ENCODE measurements around the gene LRPAP1. TPM values are rescaled to one million over a fixed set of nuclear protein-coding genes. Genes with fewer than 3 reads are reported as not detected.

LRPAP1 gene
- total and polyA plus RNA-seq, 2 experiments from 2014 or later = 231 to 296 TPM

DNA sequence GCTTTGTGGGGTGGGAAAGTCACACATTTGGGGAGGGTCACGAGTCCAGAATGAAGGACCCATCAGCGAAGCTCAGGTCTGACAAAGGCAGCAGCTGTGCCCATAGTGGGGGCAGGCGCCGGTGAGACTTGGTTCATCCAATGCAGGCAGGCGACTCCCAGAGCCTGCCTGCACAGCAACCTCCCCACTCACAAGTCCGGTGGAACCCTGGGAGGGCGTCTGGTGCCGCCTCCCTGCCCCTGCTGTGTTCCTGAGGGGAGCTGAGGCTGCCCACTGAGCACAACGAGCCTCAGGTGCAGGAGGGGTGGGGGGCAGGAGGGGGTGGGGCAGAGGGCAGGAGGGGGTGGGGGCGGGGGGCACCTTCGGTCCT, 13.7 kb downstream of the LRPAP1 start:
- no peak for DNase-seq (ENCODE audit: low read depth in 1 of 2, low spot score in 1 of 2)
- no peaks in the 10 kb centered on the region for H3K9me3 ChIP-seq (ENCODE audit: low read depth)
- H3K27ac ChIP-seq = no peak overlapping the region
- peaks cover 45% of the 10 kb centered on the region for H3K36me3 ChIP-seq
- TF ChIP-seq, protein P1, sequence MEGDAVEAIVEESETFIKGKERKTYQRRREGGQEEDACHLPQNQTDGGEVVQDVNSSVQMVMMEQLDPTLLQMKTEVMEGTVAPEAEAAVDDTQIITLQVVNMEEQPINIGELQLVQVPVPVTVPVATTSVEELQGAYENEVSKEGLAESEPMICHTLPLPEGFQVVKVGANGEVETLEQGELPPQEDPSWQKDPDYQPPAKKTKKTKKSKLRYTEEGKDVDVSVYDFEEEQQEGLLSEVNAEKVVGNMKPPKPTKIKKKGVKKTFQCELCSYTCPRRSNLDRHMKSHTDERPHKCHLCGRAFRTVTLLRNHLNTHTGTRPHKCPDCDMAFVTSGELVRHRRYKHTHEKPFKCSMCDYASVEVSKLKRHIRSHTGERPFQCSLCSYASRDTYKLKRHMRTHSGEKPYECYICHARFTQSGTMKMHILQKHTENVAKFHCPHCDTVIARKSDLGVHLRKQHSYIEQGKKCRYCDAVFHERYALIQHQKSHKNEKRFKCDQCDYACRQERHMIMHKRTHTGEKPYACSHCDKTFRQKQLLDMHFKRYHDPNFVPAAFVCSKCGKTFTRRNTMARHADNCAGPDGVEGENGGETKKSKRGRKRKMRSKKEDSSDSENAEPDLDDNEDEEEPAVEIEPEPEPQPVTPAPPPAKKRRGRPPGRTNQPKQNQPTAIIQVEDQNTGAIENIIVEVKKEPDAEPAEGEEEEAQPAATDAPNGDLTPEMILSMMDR (IDR thresholded peaks at IDR 0.05; ENCODE audit: low read depth, low read length) = no peak
- no peaks in the 10 kb centered on the region for H3K27me3 ChIP-seq
- no peak overlapping the region for H3K4me3 ChIP-seq
- H3K4me1 ChIP-seq (ENCODE audit: low read depth) = no peaks in the 10 kb centered on the region

DNA sequence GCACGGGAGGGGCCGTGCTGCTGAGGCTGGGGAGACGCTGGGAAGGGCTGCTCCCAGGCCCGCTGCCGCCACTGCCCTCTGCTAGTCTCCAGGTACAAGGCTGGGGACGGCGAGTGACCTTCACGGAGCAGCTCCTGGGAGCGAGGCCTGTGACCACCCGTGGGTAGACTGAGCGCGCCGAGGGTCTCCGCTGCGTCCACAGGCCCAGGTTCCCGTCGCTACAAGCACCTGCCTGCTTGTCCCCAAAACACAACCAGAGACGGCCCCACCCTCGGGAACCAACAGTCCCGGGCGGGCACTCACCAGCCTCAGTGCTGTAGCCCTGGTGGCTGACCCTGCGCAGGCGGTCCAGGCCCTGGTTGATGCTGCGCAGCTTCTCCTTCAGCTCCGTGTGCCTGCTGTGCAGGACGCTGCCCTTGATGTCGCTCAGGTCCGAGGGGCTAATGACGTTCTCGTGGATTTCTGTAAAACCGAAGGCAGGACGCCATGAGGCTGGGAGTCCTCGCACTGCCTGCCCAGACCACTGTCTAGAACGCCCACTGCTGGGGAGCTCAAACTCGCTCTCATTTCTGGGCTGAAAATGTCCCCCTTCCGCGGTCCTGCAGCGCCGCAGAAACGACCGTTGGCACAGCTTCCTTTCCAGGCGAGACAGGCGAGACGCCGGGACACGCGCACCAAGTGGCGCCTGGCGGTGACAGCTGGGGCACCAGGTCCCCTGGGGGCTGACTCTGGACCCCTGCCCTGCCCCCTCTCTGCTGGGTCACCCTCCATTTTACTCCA, 14.3 kb downstream of the LRPAP1 start:
- Histone ChIP-seq H3K27ac (no peak overlapping the region), H3K27me3 (no peaks in the 10 kb centered on the region), H3K9me3 (ENCODE audit: low read depth) (no peaks in the 10 kb centered on the region), H3K4me1 (ENCODE audit: low read depth) (no peaks in the 10 kb centered on the region), H3K36me3 (peaks cover 42% of the 10 kb centered on the region), H3K4me3 (no peak overlapping the region)
- TF ChIP-seq, protein P1 (IDR thresholded peaks at IDR 0.05; ENCODE audit: low read depth, low read length) = no peak
- DNase-seq (ENCODE audit: low read depth in 1 of 2, low spot score in 1 of 2) = no peak

DNA sequence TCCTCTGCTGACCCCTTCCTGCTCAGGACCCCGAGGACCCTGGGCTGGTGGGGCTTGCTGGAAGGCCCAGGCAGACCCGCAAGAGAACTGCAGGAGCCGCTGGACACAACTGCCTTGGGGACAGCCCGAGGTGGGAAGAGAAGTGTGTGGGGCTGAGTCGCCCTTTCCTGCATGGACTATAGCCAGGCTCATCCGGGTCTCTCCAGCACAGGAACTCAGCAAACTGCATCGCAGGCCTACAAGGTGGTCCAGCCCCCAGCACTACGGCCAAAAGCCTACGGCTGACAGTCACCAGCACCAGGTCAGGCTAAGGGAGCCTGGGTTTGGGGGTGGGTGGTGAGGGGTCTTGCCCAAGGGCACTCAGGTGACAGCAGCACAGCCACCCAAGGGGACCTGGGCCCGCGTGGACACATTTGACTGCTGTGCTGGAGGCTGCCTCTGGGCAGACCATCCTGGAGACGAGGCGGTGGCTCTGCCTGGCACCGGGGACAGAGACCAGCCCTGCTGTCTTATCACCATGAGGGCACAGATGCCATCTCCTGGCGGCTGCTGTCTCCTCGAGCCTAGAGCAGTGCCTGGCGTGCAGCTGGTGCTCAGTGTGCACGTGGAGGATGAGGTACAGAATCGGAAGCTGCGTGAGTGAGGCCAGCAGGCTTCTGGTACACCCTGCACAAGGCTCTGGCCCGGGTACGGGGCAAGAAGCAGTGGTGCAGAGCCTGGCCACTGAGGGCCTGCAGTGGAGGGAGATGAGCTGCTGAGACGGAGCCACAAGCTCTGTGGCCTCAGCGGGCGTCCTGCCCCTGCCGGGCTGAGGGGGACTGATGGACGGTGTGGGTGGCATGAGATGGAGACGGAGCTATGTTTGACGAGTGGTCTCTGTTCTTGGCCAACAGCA, 15.1 kb downstream of the LRPAP1 start:
- no peak for DNase-seq (ENCODE audit: low read depth in 1 of 2, low spot score in 1 of 2)
- Histone ChIP-seq H3K27me3 (no peaks in the 10 kb centered on the region), H3K9me3 (ENCODE audit: low read depth) (no peaks in the 10 kb centered on the region), H3K27ac (no peak overlapping the region), H3K4me3 (no peak overlapping the region), H3K4me1 (ENCODE audit: low read depth) (no peaks in the 10 kb centered on the region), H3K36me3 (peaks cover 46% of the 10 kb centered on the region)
- TF ChIP-seq, protein P1 (IDR thresholded peaks at IDR 0.05; ENCODE audit: low read depth, low read length) = no peak

DNA sequence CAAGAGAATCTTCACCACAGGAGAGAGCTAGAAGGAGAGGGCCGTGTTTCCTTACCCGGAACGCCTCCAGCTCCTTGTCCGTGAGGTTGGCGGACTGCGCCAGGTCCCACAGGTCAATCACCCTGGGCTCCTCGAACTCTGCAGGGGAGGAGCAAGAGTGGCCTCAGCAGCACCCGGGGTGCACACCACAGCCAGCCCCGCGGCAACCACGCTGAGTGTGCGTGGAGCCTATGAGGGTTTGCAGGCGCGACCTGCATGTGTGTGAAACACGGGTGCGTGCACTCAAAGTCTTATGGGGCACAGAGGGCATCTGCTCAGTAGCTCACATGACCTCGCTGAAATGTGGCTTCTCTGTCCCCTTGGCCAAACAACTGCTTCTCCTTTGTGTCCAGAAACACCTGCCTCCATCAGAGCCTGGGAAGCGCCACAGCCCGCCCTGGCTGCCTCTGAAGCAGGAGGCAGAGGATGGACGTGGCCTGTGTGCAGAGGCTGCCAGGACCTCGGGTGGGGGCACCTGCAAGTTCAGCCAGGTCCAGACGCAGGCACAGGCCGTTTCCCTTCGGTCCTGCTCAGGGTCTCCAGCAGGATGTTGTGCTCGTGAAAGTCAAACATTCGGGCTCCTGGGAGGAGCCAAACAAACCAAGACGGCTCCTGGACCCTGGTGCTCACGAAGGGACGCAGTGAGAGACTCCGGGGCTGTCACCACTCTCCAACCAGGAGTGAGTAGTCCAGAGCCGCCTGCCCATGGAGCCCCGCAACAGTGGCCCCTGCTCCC, 16.0 kb downstream of the LRPAP1 start:
- no peaks in the 10 kb centered on the region for H3K9me3 ChIP-seq (ENCODE audit: low read depth)
- DNase-seq (ENCODE audit: low read depth in 1 of 2, low spot score in 1 of 2) = no peak
- no peaks in the 10 kb centered on the region for H3K27me3 ChIP-seq
- TF ChIP-seq, protein P1 (IDR thresholded peaks at IDR 0.05; ENCODE audit: low read depth, low read length) = no peak
- H3K27ac ChIP-seq = no peak overlapping the region
- no peaks in the 10 kb centered on the region for H3K4me1 ChIP-seq (ENCODE audit: low read depth)
- H3K4me3 ChIP-seq = no peak overlapping the region
- peaks cover 46% of the 10 kb centered on the region for H3K36me3 ChIP-seq

DNA sequence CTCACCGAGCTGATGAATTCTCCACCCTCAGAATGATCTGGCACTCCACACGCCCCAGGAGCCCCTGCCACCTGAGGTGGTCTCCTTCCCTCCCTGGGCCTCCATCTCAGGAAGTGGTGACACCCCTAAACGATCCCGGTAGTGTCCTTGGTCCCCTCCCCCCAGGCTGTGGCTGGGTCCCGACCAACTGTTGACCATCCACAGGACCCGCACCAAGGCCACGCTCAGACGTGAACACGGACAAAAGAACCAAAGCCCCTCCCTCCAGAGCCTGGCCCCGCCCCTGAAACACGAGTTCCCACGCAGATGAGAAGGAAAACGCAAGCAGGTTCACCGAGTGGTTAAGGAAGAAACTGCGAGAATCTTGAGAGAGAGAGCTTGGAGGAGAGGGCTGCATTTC, 16.6 kb downstream of the LRPAP1 start:
- peaks cover 45% of the 10 kb centered on the region for H3K36me3 ChIP-seq
- no peak overlapping the region for H3K4me3 ChIP-seq
- TF ChIP-seq, protein P1 (IDR thresholded peaks at IDR 0.05; ENCODE audit: low read depth, low read length) = no peak
- DNase-seq (ENCODE audit: low read depth in 1 of 2, low spot score in 1 of 2) = no peak
- no peaks in the 10 kb centered on the region for H3K4me1 ChIP-seq (ENCODE audit: low read depth)
- no peaks in the 10 kb centered on the region for H3K9me3 ChIP-seq (ENCODE audit: low read depth)
- H3K27me3 ChIP-seq = no peaks in the 10 kb centered on the region
- H3K27ac ChIP-seq = no peak overlapping the region
